NT2/D1 (cell line): ENCODE results near the gene ST8SIA5.

Experiments used
- DNase-seq: peaks from one replicate; pipeline ENCODE4 v3.0.0-alpha.2; 2011; ENCODE audit warnings: low read depth, low spot score
- H3K27me3 ChIP-seq: 2 replicates; pipeline ENCODE4 v1.6.0; 2011; ENCODE audit warnings: mild to moderate bottlenecking; ENCODE audit not compliant: insufficient read length, insufficient read depth
- H3K36me3 ChIP-seq: 2 replicates; pipeline ENCODE4 v1.6.1; 2011; ENCODE audit warnings: mild to moderate bottlenecking, low read length, mixed read lengths; ENCODE audit not compliant: insufficient read depth, insufficient read length
- H3K4me1 ChIP-seq: 2 replicates; pipeline ENCODE4 v1.5.1; 2011; ENCODE audit not compliant: insufficient read depth, insufficient read length
- H3K4me3 ChIP-seq: 2 replicates; pipeline ENCODE4 v1.5.1; 2011; ENCODE audit warnings: low read depth; ENCODE audit not compliant: insufficient read length
- H3K9ac ChIP-seq: 2 replicates; pipeline ENCODE4 v1.6.0; 2011; ENCODE audit warnings: low read depth; ENCODE audit not compliant: insufficient read length
- H3K9me3 ChIP-seq: 2 replicates; pipeline ENCODE4 v1.5.1; 2011; ENCODE audit warnings: mild to moderate bottlenecking, low read length; ENCODE audit not compliant: insufficient read depth
- SUZ12 ChIP-seq: IDR thresholded peaks from 2 replicates; pipeline ENCODE4 v1.6.1; 2011; ENCODE audit not compliant: insufficient read length, insufficient read depth; ENCODE audit errors: extremely low read depth
- YY1 ChIP-seq: IDR thresholded peaks from 2 replicates; pipeline ENCODE4 v1.6.1; 2011; ENCODE audit not compliant: insufficient read length, insufficient read depth
- ZNF274 ChIP-seq: IDR thresholded peaks from 2 replicates; pipeline ENCODE4 v1.6.1; 2011; ENCODE audit warnings: mild to moderate bottlenecking, low read depth, low read length

The ST8SIA5 gene

DNA sequence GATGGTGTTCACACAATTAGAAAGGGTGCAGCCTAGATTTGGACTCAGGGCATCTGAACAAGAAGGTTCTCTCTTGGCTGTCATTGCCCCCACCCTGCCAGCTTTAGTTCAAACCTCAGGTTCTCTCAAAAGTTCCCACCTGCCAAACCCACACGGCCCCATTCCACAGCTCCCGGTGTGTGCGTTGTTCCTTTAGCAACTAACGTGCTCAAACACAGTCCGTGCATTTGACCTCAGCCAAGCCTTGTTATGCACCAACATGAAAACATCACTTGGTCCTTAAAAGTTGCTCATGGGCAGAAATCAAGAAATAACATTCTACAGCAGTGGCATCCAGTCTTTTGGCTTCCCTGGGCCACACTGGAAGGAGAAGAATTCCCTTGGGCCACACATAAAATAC lies 131.8 kb downstream of the ST8SIA5 start:
- Histone ChIP-seq H3K9ac (no peak overlapping the region), H3K27me3 (no peaks in the 10 kb centered on the region), H3K9me3 (no peaks in the 10 kb centered on the region), H3K36me3 (no peaks in the 10 kb centered on the region), H3K4me1 (no peaks in the 10 kb centered on the region), H3K4me3 (no peak overlapping the region)
- no peak for TF ChIP-seq SUZ12
- no peak for TF ChIP-seq YY1
- no peak for TF ChIP-seq ZNF274
- no peak for DNase-seq

DNA sequence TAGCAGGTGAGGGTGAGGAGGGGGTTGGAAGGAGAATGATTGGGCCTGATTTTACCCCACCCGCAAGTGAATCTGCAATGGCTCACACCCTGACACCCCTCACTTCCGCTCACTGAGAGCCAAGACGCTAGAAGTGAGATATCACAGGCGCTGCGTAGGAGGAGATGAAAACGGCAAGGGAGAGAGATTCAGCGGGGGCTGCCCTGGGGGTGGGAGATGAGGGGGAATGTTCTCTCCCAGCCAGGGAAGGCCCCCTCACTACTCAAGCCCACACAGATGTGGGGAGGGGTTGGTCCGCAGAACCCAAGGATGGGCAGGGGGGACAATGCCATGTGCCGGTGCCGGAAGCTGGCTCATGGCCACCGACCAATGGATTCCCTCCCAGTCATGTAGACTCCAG lies 132.7 kb downstream of the ST8SIA5 start:
- DNase-seq = no peak
- Histone ChIP-seq H3K4me1 (no peaks in the 10 kb centered on the region), H3K36me3 (no peaks in the 10 kb centered on the region), H3K9ac (no peak overlapping the region), H3K27me3 (no peaks in the 10 kb centered on the region), H3K9me3 (no peaks in the 10 kb centered on the region), H3K4me3 (no peak overlapping the region)
- TF ChIP-seq ZNF274 (no peak), SUZ12 (no peak), YY1 (no peak)

GRCh38 chr18:46623541-46623940 lies 133.3 kb downstream of the ST8SIA5 start:
- no peak for DNase-seq

DNA sequence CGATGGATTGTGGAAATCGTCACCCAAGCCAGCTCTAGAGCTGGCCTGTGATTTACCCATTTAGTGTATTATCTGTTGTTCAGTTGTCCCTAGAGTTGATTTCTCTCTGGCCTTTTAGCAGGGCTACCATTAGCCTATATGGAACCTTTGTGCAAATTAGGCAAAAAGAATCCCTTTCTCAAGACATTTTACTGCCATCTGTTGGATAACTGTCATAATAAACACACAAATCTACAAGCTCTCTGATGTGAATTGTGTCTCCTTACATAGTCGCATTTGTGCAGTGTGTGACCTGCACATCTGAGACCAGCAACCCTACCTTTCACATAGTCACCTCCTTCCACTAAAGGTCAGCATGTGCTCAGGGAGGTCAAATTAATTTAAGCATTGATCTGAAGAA lies 133.9 kb downstream of the ST8SIA5 start:
- Histone ChIP-seq H3K4me3 (no peak overlapping the region), H3K4me1 (no peaks in the 10 kb centered on the region), H3K9me3 (no peaks in the 10 kb centered on the region), H3K9ac (no peak overlapping the region), H3K36me3 (no peaks in the 10 kb centered on the region), H3K27me3 (no peaks in the 10 kb centered on the region)
- DNase-seq = no peak
- TF ChIP-seq YY1 (no peak), ZNF274 (no peak), SUZ12 (no peak)

More at GRCh38 chr18:46623541-46623940, 133.3 kb downstream of the ST8SIA5 start:
- Histone ChIP-seq H3K27me3 (no peaks in the 10 kb centered on the region), H3K9ac (no peak overlapping the region), H3K36me3 (no peaks in the 10 kb centered on the region), H3K9me3 (no peaks in the 10 kb centered on the region), H3K4me1 (no peaks in the 10 kb centered on the region), H3K4me3 (no peak overlapping the region)
- TF ChIP-seq ZNF274 = no peak
- no peak for TF ChIP-seq YY1
- TF ChIP-seq SUZ12 = no peak

DNA sequence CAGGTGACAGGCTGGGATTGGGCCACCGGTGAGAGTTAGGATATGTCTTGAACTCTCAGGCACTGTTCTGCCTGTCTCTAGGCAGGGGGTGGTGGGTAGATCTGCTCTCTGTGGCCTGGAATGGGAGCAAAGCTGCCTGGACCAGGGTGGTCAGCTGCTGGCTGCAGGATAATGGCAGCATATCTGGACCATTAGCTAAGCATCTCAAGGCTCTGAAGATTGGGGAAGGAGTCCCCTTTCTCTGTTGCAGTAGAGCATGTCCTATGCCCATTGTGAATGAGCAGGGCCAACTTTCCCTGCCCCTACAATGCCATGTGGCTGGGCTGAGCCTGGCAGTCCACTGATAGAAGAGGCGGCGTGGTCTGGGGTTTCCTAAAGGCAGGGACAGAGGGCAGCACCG lies 134.4 kb downstream of the ST8SIA5 start:
- no peak overlapping the region for H3K9ac ChIP-seq
- no peak for DNase-seq
- H3K4me3 ChIP-seq = no peak overlapping the region
- H3K27me3 ChIP-seq = no peaks in the 10 kb centered on the region
- TF ChIP-seq SUZ12 = no peak
- no peak for TF ChIP-seq ZNF274
- TF ChIP-seq YY1 = no peak
- H3K36me3 ChIP-seq = no peaks in the 10 kb centered on the region
- H3K9me3 ChIP-seq = no peaks in the 10 kb centered on the region
- no peaks in the 10 kb centered on the region for H3K4me1 ChIP-seq

DNA sequence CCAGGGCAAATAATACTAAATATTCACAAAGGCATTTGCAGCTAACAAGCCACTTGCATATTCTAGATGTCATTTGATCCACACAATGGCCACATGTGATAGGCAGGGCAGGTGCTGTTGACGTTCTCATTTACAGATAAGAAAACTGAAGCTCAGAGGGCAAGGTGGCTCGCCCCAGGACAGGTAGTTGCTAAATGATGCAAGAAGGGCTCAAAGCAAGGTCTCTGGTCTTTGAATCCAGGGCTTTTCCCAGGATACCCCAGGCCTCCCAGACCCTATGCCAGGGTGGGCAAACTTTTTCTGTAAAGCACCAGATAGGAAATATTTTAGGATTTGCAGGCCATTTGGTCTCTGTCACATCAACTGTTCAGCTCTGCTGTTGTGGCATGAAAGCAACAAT lies 135.0 kb downstream of the ST8SIA5 start:
- H3K27me3 ChIP-seq = no peaks in the 10 kb centered on the region
- no peak for DNase-seq
- no peak for TF ChIP-seq YY1
- no peaks in the 10 kb centered on the region for H3K9me3 ChIP-seq
- no peaks in the 10 kb centered on the region for H3K36me3 ChIP-seq
- H3K4me1 ChIP-seq = no peaks in the 10 kb centered on the region
- H3K9ac ChIP-seq = no peak overlapping the region
- H3K4me3 ChIP-seq = no peak overlapping the region

DNA sequence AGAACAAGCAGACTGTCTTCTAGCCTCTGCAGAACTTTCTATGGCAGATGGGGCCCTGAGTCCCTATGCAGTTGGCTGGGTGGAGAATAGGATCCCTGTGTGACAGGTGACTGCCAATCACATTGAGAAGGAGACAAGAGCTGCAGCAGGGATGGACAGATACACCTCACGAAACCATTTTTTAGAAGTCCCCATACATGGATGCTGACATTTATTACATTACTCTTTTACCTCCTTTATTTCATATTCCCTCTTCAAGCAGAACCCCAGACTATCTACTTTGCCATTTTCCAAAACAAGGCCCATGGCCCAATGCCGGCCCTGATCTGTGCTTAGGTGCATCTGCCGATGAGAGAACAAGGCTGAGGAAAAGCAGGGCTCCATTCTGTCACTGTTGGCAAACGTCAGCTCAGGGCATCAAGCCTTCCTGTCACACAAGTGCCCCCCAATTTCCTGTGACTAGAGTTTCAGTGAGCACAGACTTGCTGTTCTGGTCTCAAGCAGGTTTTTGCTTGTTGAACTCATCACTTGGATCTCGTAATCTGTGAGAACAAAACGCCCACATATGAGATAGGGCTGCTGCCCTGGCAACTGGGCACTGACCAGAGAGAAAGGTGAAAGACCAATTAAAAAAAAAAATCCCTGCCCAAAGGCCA lies 135.6 kb downstream of the ST8SIA5 start:
- H3K27me3 ChIP-seq = no peaks in the 10 kb centered on the region
- no peak overlapping the region for H3K9ac ChIP-seq
- no peaks in the 10 kb centered on the region for H3K4me1 ChIP-seq
- TF ChIP-seq ZNF274 (no peak), YY1 (no peak), SUZ12 (no peak)
- H3K4me3 ChIP-seq = no peak overlapping the region
- no peaks in the 10 kb centered on the region for H3K36me3 ChIP-seq
- no peak for DNase-seq
- no peaks in the 10 kb centered on the region for H3K9me3 ChIP-seq

DNA sequence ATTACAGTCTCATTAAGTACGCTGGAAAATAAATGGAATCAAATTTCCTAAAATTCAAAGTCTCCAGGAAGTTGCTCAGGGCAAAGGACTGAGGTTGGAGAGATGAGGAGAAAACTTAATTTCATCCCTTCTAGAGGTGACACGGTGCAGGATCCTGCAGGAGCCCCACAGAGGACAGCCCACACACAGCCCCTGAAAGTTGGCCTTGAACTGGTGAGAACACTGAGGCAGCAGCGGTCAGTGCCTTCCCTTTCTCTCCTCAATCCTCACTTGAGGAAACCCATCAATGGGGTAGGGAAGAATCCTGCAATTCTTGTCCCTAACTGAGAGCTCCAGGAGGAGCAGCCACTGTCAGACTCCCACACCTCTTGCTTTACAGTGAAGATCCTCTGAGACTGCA lies 137.3 kb downstream of the ST8SIA5 start:
- Histone ChIP-seq H3K4me1 (no peaks in the 10 kb centered on the region), H3K9me3 (no peaks in the 10 kb centered on the region), H3K27me3 (no peaks in the 10 kb centered on the region), H3K36me3 (no peaks in the 10 kb centered on the region), H3K4me3 (no peak overlapping the region), H3K9ac (no peak overlapping the region)
- DNase-seq = no peak
- TF ChIP-seq ZNF274 (no peak), YY1 (no peak), SUZ12 (no peak)
